HepG2 (cell line): ENCODE data around the gene TNFAIP3. TPM values are rescaled to one million over a fixed set of nuclear protein-coding genes. Genes with fewer than 3 reads are reported as not detected.

ENCODE experiments used
- CBX1 ChIP-seq: IDR thresholded peaks from one replicate; pipeline ENCODE4 v1.6.1; 2016; ENCODE audit warnings: antibody characterized with exemption, low read depth
- ISL2 ChIP-seq: sonication (generic); formaldehyde crosslinking; IDR thresholded peaks from 2 replicates; pipeline ENCODE4 v1.5.0; 2020; ENCODE audit warnings: missing genetic modification reagents
- NR2F1 ChIP-seq, 2 experiments: fragments of 450-650 bp in 1 of 2; formaldehyde crosslinking in 1 of 2; IDR thresholded peaks; 2 replicates each; pipeline versions ENCODE4 v1.5.0 to v1.6.1; 2016 to 2020; ENCODE audit warnings: mild to moderate bottlenecking in 1 of 2, missing compliant biosample characterization in 1 of 2, missing genetic modification reagents in 1 of 2, moderate library complexity in 1 of 2
- SYNCRIP ChIP-seq: fragments of 200-400 bp; formaldehyde crosslinking; IDR thresholded peaks from 2 replicates; pipeline ENCODE4 v1.6.1; 2018; ENCODE audit warnings: mild to moderate bottlenecking, low read depth, low read length; ENCODE audit not compliant: insufficient read depth
- TEAD3 ChIP-seq: optimal IDR thresholded peaks from 2 replicates; pipeline ENCODE3; 2016; ENCODE audit warnings: borderline replicate concordance
- ZBTB39 ChIP-seq: sonication (generic); formaldehyde crosslinking; IDR thresholded peaks from 2 replicates; pipeline ENCODE4 v1.5.0; 2020; ENCODE audit warnings: missing genetic modification reagents
- ZBTB7A ChIP-seq: sonication (generic); formaldehyde crosslinking; IDR thresholded peaks from 2 replicates; pipeline ENCODE4 v1.8.0; 2022; ENCODE audit warnings: mild to moderate bottlenecking, missing genetic modification reagents
- ZC3H13 ChIP-seq: sonication (generic); formaldehyde crosslinking; IDR thresholded peaks from 2 replicates; pipeline ENCODE4 v1.8.1; 2023; ENCODE audit warnings: mild to moderate bottlenecking, missing genetic modification reagents, moderate library complexity
- ZFP62 ChIP-seq: sonication (generic); formaldehyde crosslinking; IDR thresholded peaks from 2 replicates; pipeline ENCODE4 v1.4.0; 2020; ENCODE audit warnings: missing genetic modification reagents
- ZFP82 ChIP-seq: sonication (generic); formaldehyde crosslinking; IDR thresholded peaks from 2 replicates; pipeline ENCODE4 v1.5.1; 2020; ENCODE audit warnings: mild to moderate bottlenecking, missing genetic modification reagents, borderline replicate concordance
- ZNF121 ChIP-seq: sonication (generic); formaldehyde crosslinking; IDR thresholded peaks from 2 replicates; pipeline ENCODE4 v1.5.0; 2020; ENCODE audit warnings: mild to moderate bottlenecking, missing genetic modification reagents
- ZNF138 ChIP-seq: sonication (generic); formaldehyde crosslinking; IDR thresholded peaks from 2 replicates; pipeline ENCODE4 v1.5.0; 2020; ENCODE audit warnings: mild to moderate bottlenecking, low read depth, missing genetic modification reagents
- ZNF430 ChIP-seq: sonication (generic); formaldehyde crosslinking; IDR thresholded peaks from 2 replicates; pipeline ENCODE4 v1.9.0; 2021; ENCODE audit warnings: mild to moderate bottlenecking, missing genetic modification reagents
- ZNF720 ChIP-seq: sonication (generic); formaldehyde crosslinking; IDR thresholded peaks from 2 replicates; pipeline ENCODE4 v1.4.0; 2020; ENCODE audit warnings: missing genetic modification reagents
- ZNF761 ChIP-seq: sonication (generic); formaldehyde crosslinking; conservative IDR thresholded peaks from 2 replicates; pipeline ENCODE4 v1.4.0; 2020; ENCODE audit warnings: mild to moderate bottlenecking, missing genetic modification reagents
- polyA plus RNA-seq, 8 experiments: library from polyadenylated mRNA; depleted of rRNA in 3 of 8; stranded (reverse) in 7 of 8; unstranded in 1 of 8; fragments of >200 nt; fragmentation: Illumina TruSeq in 4 of 8; extraction: Trizol in 4 of 8; gene quantifications; 2 replicates each; pipeline versions ENCODE4 v1.2.1 to v1.2.3, GENCODE V29; 2011 to 2016; ENCODE audit warnings: low read depth in 4 of 8, missing spikeins in 1 of 8, mixed read lengths in 1 of 8; ENCODE audit not compliant: insufficient read depth in 1 of 8
- total RNA-seq, 5 experiments: library from RNA; depleted of rRNA; stranded (reverse); fragments of >200 nt; fragmentation: Illumina TruSeq; extraction: Trizol; gene quantifications; 2 replicates each; pipeline ENCODE4 v1.2.3, GENCODE V29; 2016; ENCODE audit warnings: low read depth in 1 of 5
- TF ChIP-seq, protein P1 (sequence below), 2 experiments: sonication (generic) in 1 of 2; formaldehyde crosslinking in 1 of 2; IDR thresholded peaks; 2 replicates each; pipeline versions ENCODE4 v1.4.0 to v1.6.1; 2016 to 2020; ENCODE audit warnings: borderline replicate concordance in 1 of 2, low read depth in 1 of 2, mild to moderate bottlenecking in 1 of 2, missing genetic modification reagents in 1 of 2
- TF ChIP-seq, protein P2 (sequence below): sonication (generic); formaldehyde crosslinking; IDR thresholded peaks from 2 replicates; pipeline ENCODE4 v1.9.0; 2022; ENCODE audit warnings: low read depth, missing genetic modification reagents
- TF ChIP-seq, protein P3 (sequence below): sonication (generic); formaldehyde crosslinking; IDR thresholded peaks from 2 replicates; pipeline ENCODE4 v1.8.0; 2022; ENCODE audit warnings: low read depth, missing genetic modification reagents

TNFAIP3 gene
- total and polyA plus RNA-seq, 2 of the 13 experiments (the other 11 are each of a cell fraction or from before 2014, with no cell fraction given) = 28.2 to 47.1 TPM

DNA sequence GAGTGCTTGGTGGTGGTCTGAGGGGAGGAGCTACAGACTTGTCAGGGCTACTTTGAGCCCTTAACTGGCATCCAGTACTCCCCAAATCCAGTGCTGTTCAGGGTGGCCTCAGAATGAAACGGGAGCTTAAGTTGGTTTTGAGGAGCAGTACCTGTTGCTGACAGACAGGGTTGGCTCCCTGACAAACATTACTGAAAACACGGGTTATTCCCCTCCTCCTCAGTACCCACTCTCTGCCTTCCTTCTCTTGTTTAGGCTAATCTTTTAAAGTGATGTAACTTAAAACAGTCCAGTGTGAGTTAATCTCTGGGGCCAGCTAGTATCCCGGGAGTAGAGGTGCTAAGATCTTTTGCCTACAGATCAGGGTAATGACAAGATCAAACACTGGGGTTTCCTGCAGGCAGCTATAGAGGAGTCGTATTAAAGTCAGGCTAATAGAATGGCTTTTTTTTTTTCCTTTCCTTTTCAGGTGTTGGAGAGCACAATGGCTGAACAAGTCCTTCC is 3.7 kb downstream of the TNFAIP3 start (continued):
- TF ChIP-seq, protein P1, sequence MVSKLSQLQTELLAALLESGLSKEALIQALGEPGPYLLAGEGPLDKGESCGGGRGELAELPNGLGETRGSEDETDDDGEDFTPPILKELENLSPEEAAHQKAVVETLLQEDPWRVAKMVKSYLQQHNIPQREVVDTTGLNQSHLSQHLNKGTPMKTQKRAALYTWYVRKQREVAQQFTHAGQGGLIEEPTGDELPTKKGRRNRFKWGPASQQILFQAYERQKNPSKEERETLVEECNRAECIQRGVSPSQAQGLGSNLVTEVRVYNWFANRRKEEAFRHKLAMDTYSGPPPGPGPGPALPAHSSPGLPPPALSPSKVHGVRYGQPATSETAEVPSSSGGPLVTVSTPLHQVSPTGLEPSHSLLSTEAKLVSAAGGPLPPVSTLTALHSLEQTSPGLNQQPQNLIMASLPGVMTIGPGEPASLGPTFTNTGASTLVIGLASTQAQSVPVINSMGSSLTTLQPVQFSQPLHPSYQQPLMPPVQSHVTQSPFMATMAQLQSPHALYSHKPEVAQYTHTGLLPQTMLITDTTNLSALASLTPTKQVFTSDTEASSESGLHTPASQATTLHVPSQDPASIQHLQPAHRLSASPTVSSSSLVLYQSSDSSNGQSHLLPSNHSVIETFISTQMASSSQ (IDR thresholded peaks at IDR 0.05; ENCODE audit: low read depth) = no peak
- TF ChIP-seq, protein P1 (CRISPR knock-in tag; IDR thresholded peaks at IDR 0.05; ENCODE audit: borderline replicate concordance) = no peak
- TF ChIP-seq ZFP82 (CRISPR knock-in tag) (0 out of 2 replicates have a peak, but pooled peaks have one; percentile 62), ZNF138 (CRISPR knock-in tag) (no peak), ZC3H13 (no peak), ISL2 (CRISPR knock-in tag) (0 out of 2 replicates have a peak, but pooled peaks have one; percentile 22), ZNF761 (CRISPR knock-in tag) (0 out of 2 replicates have a peak, but pooled peaks have one; percentile 45), SYNCRIP (no peak), ZNF720 (CRISPR knock-in tag) (no peak), NR2F1 (CRISPR knock-in tag; IDR thresholded peaks at IDR 0.05) (no peak), ZNF430 (no peak), ZFP62 (no peak), CBX1 (no peak), TEAD3 (CRISPR knock-in tag) (peak; percentile 28), ZBTB7A (CRISPR knock-in tag) (no peak), ZNF121 (no peak), ZBTB39 (no peak)
- TF ChIP-seq, protein P2, sequence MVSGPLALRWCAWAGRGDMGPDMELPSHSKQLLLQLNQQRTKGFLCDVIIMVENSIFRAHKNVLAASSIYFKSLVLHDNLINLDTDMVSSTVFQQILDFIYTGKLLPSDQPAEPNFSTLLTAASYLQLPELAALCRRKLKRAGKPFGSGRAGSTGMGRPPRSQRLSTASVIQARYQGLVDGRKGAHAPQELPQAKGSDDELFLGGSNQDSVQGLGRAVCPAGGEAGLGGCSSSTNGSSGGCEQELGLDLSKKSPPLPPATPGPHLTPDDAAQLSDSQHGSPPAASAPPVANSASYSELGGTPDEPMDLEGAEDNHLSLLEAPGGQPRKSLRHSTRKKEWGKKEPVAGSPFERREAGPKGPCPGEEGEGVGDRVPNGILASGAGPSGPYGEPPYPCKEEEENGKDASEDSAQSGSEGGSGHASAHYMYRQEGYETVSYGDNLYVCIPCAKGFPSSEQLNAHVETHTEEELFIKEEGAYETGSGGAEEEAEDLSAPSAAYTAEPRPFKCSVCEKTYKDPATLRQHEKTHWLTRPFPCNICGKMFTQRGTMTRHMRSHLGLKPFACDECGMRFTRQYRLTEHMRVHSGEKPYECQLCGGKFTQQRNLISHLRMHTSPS (CRISPR knock-in tag) = no peak
- TF ChIP-seq, protein P3, sequence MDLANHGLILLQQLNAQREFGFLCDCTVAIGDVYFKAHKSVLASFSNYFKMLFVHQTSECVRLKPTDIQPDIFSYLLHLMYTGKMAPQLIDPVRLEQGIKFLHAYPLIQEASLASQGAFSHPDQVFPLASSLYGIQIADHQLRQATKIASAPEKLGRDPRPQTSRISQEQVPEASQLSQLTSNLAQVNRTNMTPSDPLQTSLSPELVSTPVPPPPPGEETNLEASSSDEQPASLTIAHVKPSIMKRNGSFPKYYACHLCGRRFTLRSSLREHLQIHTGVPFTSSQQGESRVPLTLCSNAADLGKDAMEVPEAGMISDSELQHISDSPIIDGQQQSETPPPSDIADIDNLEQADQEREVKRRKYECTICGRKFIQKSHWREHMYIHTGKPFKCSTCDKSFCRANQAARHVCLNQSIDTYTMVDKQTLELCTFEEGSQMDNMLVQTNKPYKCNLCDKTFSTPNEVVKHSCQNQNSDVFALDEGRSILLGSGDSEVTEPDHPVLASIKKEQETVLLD (CRISPR knock-in tag) = no peak
